HCT116 (cell line): ENCODE measurements around the gene IL1RL1. TPM values are rescaled to one million over a fixed set of nuclear protein-coding genes. Genes with fewer than 3 reads are reported as not detected.

Experiments
- ATAC-seq: fragments of 200-7000 bp; cut with Tn5 transposase; 2 replicates; pipeline ENCODE4 v1.9.1; 2020; ENCODE audit warnings: mild to moderate bottlenecking, moderate library complexity
- BruUV-seq: library from RNA; stranded (reverse); fragments of 400-500 nt; replicated peaks from 2 replicates; lab custom pipeline; 2021; lab: Mats Ljungman, UMichigan
- CTCF ChIA-PET: fragments of 300-600 bp; sonication (Branson Sonifier 250); formaldehyde crosslinking; loops from one replicate; lab custom pipeline; 2021; ENCODE audit warnings: antibody characterized with exemption; lab: Charles Lee
- POLR2A ChIA-PET: fragments of 300-600, 350-600 bp; sonication (Branson Sonifier 250); formaldehyde crosslinking; loops from one replicate; lab custom pipeline; 2021; ENCODE audit warnings: antibody characterized with exemption; lab: Charles Lee
- RAD21 ChIA-PET, 2 experiments: fragments of 300-600 bp; sonication (Branson Sonifier 250); formaldehyde crosslinking; loops; one replicate each; lab custom pipeline; 2023; ENCODE audit warnings: low total read pairs in 2 of 2; ENCODE audit not compliant: uncharacterized antibody in 2 of 2, unreplicated experiment in 2 of 2, low non-redundant PET in 1 of 2; lab: Charles Lee
- DNase-seq: peaks from one replicate; pipeline ENCODE4 v3.0.0-alpha.2; 2010; ENCODE audit warnings: low read depth, low spot score
- H2AFZ ChIP-seq: fragments of 200-600 bp; shearing (Covaris generic), sonication (generic); 2 replicates; pipeline ENCODE4 v1.6.1; 2017; ENCODE audit warnings: low read depth, mixed run types, mixed read lengths, antibody characterized with exemption, low read length; ENCODE audit not compliant: poor library complexity, severe bottlenecking
- H3K27ac ChIP-seq: 2 replicates; pipeline ENCODE4 v1.5.1; 2012; ENCODE audit warnings: low read depth, low read length
- H3K27me3 ChIP-seq: fragments of 200-600 bp; sonication (generic); 2 replicates; pipeline ENCODE4 v1.6.1; 2016; ENCODE audit warnings: mixed run types, low read length, mixed read lengths; ENCODE audit not compliant: insufficient read depth
- H3K36me3 ChIP-seq, 2 experiments: fragments of 200-500 bp in 1 of 2; fragments of 200-600 bp in 1 of 2; sonication (Bioruptor generic) in 1 of 2; sonication (generic) in 1 of 2; 2 replicates each; pipeline versions ENCODE4 v1.5.1 to v1.6.1; 2014 to 2016; ENCODE audit warnings: low read length in 2 of 2, inconsistent platforms in 1 of 2, mixed read lengths in 1 of 2, mixed run types in 1 of 2; ENCODE audit not compliant: insufficient read depth in 2 of 2, control insufficient read depth in 1 of 2
- H3K4me1 ChIP-seq, 2 experiments: fragments of 200-600 bp in 1 of 2; sonication (generic) in 1 of 2; 2 replicates each; pipeline versions ENCODE4 v1.5.1 to v1.6.1; 2012 to 2017; ENCODE audit warnings: low read length in 2 of 2, inconsistent platforms in 1 of 2, mild to moderate bottlenecking in 1 of 2, mixed read lengths in 1 of 2, mixed run types in 1 of 2, moderate library complexity in 1 of 2; ENCODE audit not compliant: insufficient read depth in 2 of 2, control insufficient read depth in 1 of 2
- H3K4me2 ChIP-seq: fragments of 200-600 bp; sonication (generic); 2 replicates; pipeline ENCODE4 v1.6.1; 2017; ENCODE audit warnings: mixed run types, low read length, mixed read lengths
- H3K4me3 ChIP-seq, 2 experiments: fragments of 200-600 bp in 1 of 2; sonication (generic) in 1 of 2; replicated peaks in 1 of 2; 2 replicates each; pipeline ENCODE4 v1.5.1; 2011 to 2016; ENCODE audit warnings: low read length in 2 of 2, control low read depth in 1 of 2, low read depth in 1 of 2, mild to moderate bottlenecking in 1 of 2, mixed read lengths in 1 of 2, mixed run types in 1 of 2
- H3K79me2 ChIP-seq: fragments of 200-600 bp; sonication (generic); 2 replicates; pipeline ENCODE4 v1.6.1; 2017; ENCODE audit warnings: mild to moderate bottlenecking, mixed run types, low read length, moderate library complexity, mixed read lengths; ENCODE audit not compliant: insufficient read depth
- H3K9ac ChIP-seq: fragments of 200-600 bp; sonication (generic); 2 replicates; pipeline ENCODE4 v1.6.1; 2016; ENCODE audit warnings: low read length, mixed read lengths
- H3K9me2 ChIP-seq: fragments of 200-600 bp; sonication (generic), shearing (Covaris generic); 2 replicates; pipeline ENCODE4 v1.6.1; 2017; ENCODE audit warnings: mixed run types, mild to moderate bottlenecking, moderate library complexity; ENCODE audit not compliant: insufficient read depth
- H3K9me3 ChIP-seq, 2 experiments: fragments of 200-500 bp in 1 of 2; fragments of 200-600 bp in 1 of 2; sonication (Bioruptor generic) in 1 of 2; sonication (generic) in 1 of 2; 2 replicates each; pipeline ENCODE4 v1.6.1; 2014 to 2017; ENCODE audit warnings: low read length in 2 of 2, mixed read lengths in 2 of 2, inconsistent platforms in 1 of 2, low read depth in 1 of 2, mild to moderate bottlenecking in 1 of 2, mixed run types in 1 of 2, moderate library complexity in 1 of 2; ENCODE audit not compliant: control insufficient read depth in 1 of 2, insufficient read depth in 1 of 2
- H4K20me1 ChIP-seq: fragments of 200-600 bp; sonication (generic), shearing (Covaris generic); 2 replicates; pipeline ENCODE4 v1.6.1; 2017; ENCODE audit warnings: mixed run types, mild to moderate bottlenecking, moderate library complexity; ENCODE audit not compliant: insufficient read depth
- CTCF ChIP-seq, 3 experiments: fragments of 200-600 bp in 1 of 3; sonication (generic) in 1 of 3; IDR thresholded peaks in 2 of 3; conservative IDR thresholded peaks in 1 of 3; 2 replicates each; pipeline ENCODE4 v1.5.1; 2012 to 2017; ENCODE audit warnings: low read depth in 2 of 3, low read length in 2 of 3, antibody characterized with exemption in 1 of 3, borderline replicate concordance in 1 of 3, control low read depth in 1 of 3, mild to moderate bottlenecking in 1 of 3, mixed read lengths in 1 of 3, mixed run types in 1 of 3, moderate library complexity in 1 of 3; ENCODE audit not compliant: insufficient read depth in 1 of 3
- POLR2A ChIP-seq: IDR thresholded peaks from 2 replicates; pipeline ENCODE4 v1.7.0; 2011; ENCODE audit warnings: borderline replicate concordance; ENCODE audit not compliant: insufficient read depth, insufficient read length; ENCODE audit errors: extremely low read depth
- POLR2AphosphoS5 ChIP-seq: IDR thresholded peaks from 2 replicates; pipeline ENCODE4 v1.6.1; 2011; ENCODE audit warnings: mild to moderate bottlenecking, low read depth, low read length, moderate library complexity
- RAD21 ChIP-seq: IDR thresholded peaks from 2 replicates; pipeline ENCODE4 v1.6.1; 2012; ENCODE audit warnings: low read depth, mild to moderate bottlenecking
- SRF ChIP-seq: IDR thresholded peaks from 2 replicates; pipeline ENCODE4 v1.6.1; 2012; ENCODE audit warnings: low read depth
- YY1 ChIP-seq: IDR thresholded peaks from 2 replicates; pipeline ENCODE4 v1.6.1; 2011; ENCODE audit warnings: low read length, low read depth, moderate library complexity, mild to moderate bottlenecking; ENCODE audit not compliant: insufficient replicate concordance; ENCODE audit errors: extremely low read depth
- ZFX ChIP-seq: fragments of 450-650 bp; IDR thresholded peaks from 2 replicates; pipeline ENCODE4 v1.6.1; 2017
- intact Hi-C: fragments of 100-400 bp; cut with micrococcal nuclease; formaldehyde crosslinking; loops from 2 replicates; pipeline ENCODE4 v1.10.0; 2022
- total RNA-seq: library from RNA; stranded (reverse); gene quantifications from one replicate; pipeline ENCODE4 v1.2.1, GENCODE V29; 2021; ENCODE audit not compliant: unreplicated experiment
- TF ChIP-seq, protein P1 (sequence below): IDR thresholded peaks from 2 replicates; pipeline ENCODE4 v1.6.1; 2011; ENCODE audit warnings: mild to moderate bottlenecking, low read length, moderate library complexity; ENCODE audit not compliant: insufficient replicate concordance; ENCODE audit errors: extremely low read depth

The IL1RL1 gene
- total RNA-seq, 1 experiment from 2014 or later = not detected

DNA sequence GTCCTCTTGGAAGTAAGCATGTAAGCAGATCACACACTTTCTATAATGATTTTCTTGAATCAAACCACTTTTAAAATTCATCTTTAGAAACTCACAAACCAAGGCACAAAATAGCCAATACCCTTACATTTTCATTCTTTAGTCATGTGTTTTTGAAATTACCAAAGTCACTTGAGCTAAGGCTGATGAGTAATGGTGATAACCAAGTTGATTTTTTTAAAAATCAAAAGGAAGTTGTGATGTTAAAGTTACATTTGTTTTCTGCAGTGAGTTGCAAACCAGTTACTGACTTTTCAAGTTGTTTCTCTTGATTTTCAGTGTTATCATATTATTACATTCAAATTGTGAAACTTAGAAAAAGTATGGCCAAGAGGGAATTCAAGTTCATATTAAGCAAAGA is 90.1 kb downstream of the IL1RL1 start:
- intact Hi-C loops = no loop called here
- Histone ChIP-seq H3K9me2 (no peaks in the 10 kb centered on the region), H3K27ac (no peak overlapping the region), H3K4me3 (no peak overlapping the region), H3K4me2 (no peak overlapping the region), H3K9ac (no peak overlapping the region), H3K9me3 (no peaks in the 10 kb centered on the region), H2AFZ (no peak overlapping the region), H3K4me1 (no peaks in the 10 kb centered on the region), H3K36me3 (no peaks in the 10 kb centered on the region), H3K27me3 (no peaks in the 10 kb centered on the region), H4K20me1 (no peaks in the 10 kb centered on the region), H3K79me2 (no peaks in the 10 kb centered on the region)
- DNase-seq (no peak), ATAC-seq (no peak)
- no peak for TF ChIP-seq CTCF (IDR thresholded peaks at IDR 0.05 in 2 of 3, conservative IDR thresholded peaks at IDR 0.05 in 1 of 3; ENCODE audit: borderline replicate concordance in 1 of 3, insufficient read depth in 1 of 3, low read depth in 2 of 3, low read length in 2 of 3)
- no peak for TF ChIP-seq YY1
- no peak for TF ChIP-seq POLR2A
- TF ChIP-seq ZFX = no peak
- TF ChIP-seq, protein P1, sequence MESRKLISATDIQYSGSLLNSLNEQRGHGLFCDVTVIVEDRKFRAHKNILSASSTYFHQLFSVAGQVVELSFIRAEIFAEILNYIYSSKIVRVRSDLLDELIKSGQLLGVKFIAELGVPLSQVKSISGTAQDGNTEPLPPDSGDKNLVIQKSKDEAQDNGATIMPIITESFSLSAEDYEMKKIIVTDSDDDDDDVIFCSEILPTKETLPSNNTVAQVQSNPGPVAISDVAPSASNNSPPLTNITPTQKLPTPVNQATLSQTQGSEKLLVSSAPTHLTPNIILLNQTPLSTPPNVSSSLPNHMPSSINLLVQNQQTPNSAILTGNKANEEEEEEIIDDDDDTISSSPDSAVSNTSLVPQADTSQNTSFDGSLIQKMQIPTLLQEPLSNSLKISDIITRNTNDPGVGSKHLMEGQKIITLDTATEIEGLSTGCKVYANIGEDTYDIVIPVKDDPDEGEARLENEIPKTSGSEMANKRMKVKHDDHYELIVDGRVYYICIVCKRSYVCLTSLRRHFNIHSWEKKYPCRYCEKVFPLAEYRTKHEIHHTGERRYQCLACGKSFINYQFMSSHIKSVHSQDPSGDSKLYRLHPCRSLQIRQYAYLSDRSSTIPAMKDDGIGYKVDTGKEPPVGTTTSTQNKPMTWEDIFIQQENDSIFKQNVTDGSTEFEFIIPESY = no peak
- no peak for TF ChIP-seq POLR2AphosphoS5
- no peak for TF ChIP-seq SRF
- TF ChIP-seq RAD21 = no peak
- BruUV-seq = no TSS peak
- CTCF ChIA-PET = no interaction called here
- RAD21 ChIA-PET = no interaction called here
- POLR2A ChIA-PET = no interaction called here

Other genes starting within 250 kb of the IL1RL1 start
- gene IL1R1, start 168.8 kb upstream of the IL1RL1 start, total RNA-seq = 5.3 TPM
- not detected for gene IL1RL2, start 124.5 kb upstream of the IL1RL1 start, total RNA-seq
- gene IL18R1, start 44.2 kb downstream of the IL1RL1 start, total RNA-seq = 1.5 TPM
- gene IL18RAP, start 111.6 kb downstream of the IL1RL1 start, total RNA-seq = not detected
- 0.07 TPM for gene SLC9A4, start 161.7 kb downstream of the IL1RL1 start, total RNA-seq